ENCODE data around the gene IGSF21. TPM values are rescaled to one million over a fixed set of nuclear protein-coding genes. Genes with fewer than 3 reads are reported as not detected.

IGSF21 gene
- total and polyA plus RNA-seq, 4 experiments from 2014 or later: not detected

DNA sequence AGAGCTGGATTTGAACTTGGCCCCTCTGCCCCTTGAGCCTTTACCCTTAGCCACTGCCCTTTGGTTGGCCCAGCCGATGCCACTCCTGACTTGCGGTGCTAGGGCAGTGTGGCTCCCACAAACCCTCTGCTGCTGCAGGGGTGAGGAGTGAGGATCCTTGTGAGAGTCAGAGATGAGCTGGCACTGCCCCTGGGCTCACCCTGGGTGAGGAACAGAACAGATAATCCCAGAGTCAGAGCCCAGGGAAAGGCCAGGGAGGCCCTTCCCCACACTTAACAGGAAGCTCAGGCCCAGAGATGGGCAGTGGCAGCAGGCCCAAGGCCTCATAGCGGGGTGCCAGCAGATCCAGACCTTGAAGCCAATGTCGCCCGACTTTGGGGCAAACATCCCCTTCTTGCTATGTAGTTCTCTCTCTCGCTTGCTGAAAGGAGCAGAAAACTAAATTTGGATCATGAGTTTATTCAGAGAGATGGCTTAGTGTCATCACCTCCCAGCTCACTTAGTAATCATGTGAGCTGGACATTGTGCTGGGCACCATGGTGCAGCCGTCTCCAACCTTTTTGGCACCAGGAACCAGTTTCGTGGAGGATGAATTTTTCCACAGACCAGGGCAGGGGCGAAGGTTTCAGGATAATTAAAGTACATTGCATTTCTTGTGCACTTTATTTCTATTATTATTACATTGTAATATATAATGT lies 81.4 kb downstream of the IGSF21 start:
- POLR2A ChIA-PET (ENCODE audit: partially characterized antibody): no interaction called here
- Mint-ChIP-seq H3K36me3 (no peaks in the 10 kb centered on the region), H3K27ac (no peak overlapping the region), H3K4me1 (no peaks in the 10 kb centered on the region), H3K9me3 (no peaks in the 10 kb centered on the region), H3K27me3 (peaks cover 6 to 14% of the 10 kb centered on the region in 2 donors), H3K4me3 (no peak overlapping the region)
- Histone ChIP-seq H3K27me3 (ENCODE audit: insufficient read depth, low read length) (no peaks in the 10 kb centered on the region), H3K4me1 (ENCODE audit: insufficient read depth, low read length) (no peaks in the 10 kb centered on the region), H3K9me3 (ENCODE audit: control insufficient read depth in 1 of 2, low read length in 2 of 2) (no peaks in the 10 kb centered on the region), H3K27ac (ENCODE audit: low read depth, low read length) (no peak overlapping the region), H3K4me3 (ENCODE audit: low read length in 2 of 2) (no peak overlapping the region), H3K36me3 (ENCODE audit: insufficient read depth, low read length) (no peaks in the 10 kb centered on the region)
- no peak for DNase-seq
- intact Hi-C loops (cut with micrococcal nuclease): no loop called here
- CTCF ChIA-PET (ENCODE audit: partially characterized antibody): no interaction called here

DNA sequence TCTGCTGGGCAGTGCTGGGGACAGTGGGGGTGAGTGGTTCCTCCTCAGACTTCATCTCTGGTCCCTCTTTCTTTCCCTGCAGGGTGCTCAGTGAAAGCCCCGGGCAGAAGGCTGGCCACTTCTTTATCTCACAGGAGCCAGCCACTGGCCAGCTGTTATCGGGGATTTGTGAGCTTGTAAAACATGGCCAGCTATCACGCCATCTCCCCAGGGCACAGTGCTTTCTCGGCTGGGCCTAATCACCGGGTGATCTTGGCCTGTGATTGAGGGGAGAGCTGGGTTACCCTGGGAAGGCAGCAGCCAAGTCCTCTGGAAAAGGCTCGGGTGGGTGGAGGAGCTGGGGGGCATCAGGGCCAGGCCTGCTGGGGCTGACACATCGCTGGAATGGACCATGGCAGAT lies 83.0 kb downstream of the IGSF21 start:
- H3K4me3 Mint-ChIP-seq: no peak overlapping the region
- Histone ChIP-seq H3K9me3 (ENCODE audit: control insufficient read depth in 1 of 2, low read length in 2 of 2) (no peaks in the 10 kb centered on the region), H3K27ac (ENCODE audit: low read depth, low read length) (no peak overlapping the region), H3K27me3 (ENCODE audit: insufficient read depth, low read length) (no peaks in the 10 kb centered on the region), H3K36me3 (ENCODE audit: insufficient read depth, low read length) (no peaks in the 10 kb centered on the region), H3K4me1 (ENCODE audit: insufficient read depth, low read length) (no peaks in the 10 kb centered on the region), H3K4me3 (ENCODE audit: low read length in 2 of 2) (no peak overlapping the region)
- intact Hi-C loops (cut with micrococcal nuclease): no loop called here
- no peaks in the 10 kb centered on the region for H3K9me3 Mint-ChIP-seq
- ChIA-PET CTCF (ENCODE audit: partially characterized antibody) (no interaction called here), POLR2A (ENCODE audit: partially characterized antibody) (no interaction called here)
- no peaks in the 10 kb centered on the region for H3K36me3 Mint-ChIP-seq
- no peak for DNase-seq
- H3K27ac Mint-ChIP-seq: no peak overlapping the region
- peaks cover 6 to 15% of the 10 kb centered on the region in 2 donors for H3K27me3 Mint-ChIP-seq
- no peaks in the 10 kb centered on the region for H3K4me1 Mint-ChIP-seq

DNA sequence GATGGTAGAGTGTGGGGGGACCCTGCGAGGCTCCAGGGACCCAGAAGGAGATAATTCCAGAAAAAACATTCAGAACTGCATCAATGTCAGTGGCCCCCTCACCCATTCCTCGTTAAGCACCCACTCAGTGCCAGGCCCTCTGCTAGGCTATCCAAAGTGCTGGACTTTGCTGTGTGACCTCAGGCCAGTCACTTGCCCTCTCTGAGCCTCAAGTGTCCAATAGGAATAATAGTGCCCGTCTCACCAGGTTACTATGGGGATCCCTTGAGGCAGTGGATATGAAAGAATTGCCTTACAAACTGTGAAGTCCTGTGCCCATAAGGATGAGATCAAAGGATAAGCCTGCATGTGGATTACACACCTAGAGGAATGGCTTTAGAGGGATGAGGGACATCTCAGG lies 83.4 kb downstream of the IGSF21 start:
- CTCF ChIA-PET (ENCODE audit: partially characterized antibody): no interaction called here
- no peak for DNase-seq
- H3K27me3 ChIP-seq (ENCODE audit: insufficient read depth, low read length): no peaks in the 10 kb centered on the region
- Mint-ChIP-seq H3K36me3 (no peaks in the 10 kb centered on the region), H3K9me3 (no peaks in the 10 kb centered on the region), H3K27me3 (peaks cover 10 to 19% of the 10 kb centered on the region in 2 donors), H3K4me3 (no peak overlapping the region), H3K27ac (no peak overlapping the region), H3K4me1 (no peaks in the 10 kb centered on the region)
- H3K4me1 ChIP-seq (ENCODE audit: insufficient read depth, low read length): no peaks in the 10 kb centered on the region
- H3K4me3 ChIP-seq (ENCODE audit: low read length in 2 of 2): no peak overlapping the region
- H3K27ac ChIP-seq (ENCODE audit: low read depth, low read length): no peak overlapping the region
- no peaks in the 10 kb centered on the region for H3K9me3 ChIP-seq (ENCODE audit: control insufficient read depth in 1 of 2, low read length in 2 of 2)
- no peaks in the 10 kb centered on the region for H3K36me3 ChIP-seq (ENCODE audit: insufficient read depth, low read length)
- intact Hi-C loops (cut with micrococcal nuclease): no loop called here
- POLR2A ChIA-PET (ENCODE audit: partially characterized antibody): no interaction called here

DNA sequence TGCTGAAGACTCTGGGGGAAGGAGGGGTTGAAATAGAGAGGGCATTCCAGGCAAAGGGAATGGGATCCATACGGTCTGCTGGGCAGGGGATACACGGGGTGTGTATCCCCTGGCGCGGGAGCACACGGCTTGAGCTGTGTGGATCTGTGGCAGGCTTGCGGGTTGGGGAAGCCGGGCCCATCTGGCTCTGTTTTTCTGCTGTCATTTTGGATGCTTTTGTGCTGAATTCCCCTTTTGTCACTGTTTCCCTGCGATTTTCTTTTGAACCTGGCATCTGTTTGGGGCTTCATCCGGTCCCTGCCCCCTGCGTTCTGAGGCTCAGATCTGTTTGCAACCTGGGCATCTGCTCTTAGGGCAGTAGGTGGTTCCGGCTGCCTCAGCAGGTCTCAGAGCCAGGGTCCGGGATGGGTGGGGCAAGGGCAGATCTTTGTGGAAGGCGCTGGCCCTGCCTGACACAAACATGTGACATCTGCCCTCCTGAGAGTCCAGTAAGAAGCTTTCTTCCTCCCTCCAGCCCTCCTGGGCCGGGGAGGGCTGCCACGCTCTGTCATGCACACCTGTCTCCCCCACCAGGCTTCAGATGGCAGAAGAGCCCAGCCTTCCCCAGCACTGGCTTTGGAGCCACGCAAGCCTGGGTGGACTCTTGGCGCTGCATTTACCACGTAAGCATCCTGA lies 84.0 kb downstream of the IGSF21 start:
- H3K9me3 Mint-ChIP-seq: no peaks in the 10 kb centered on the region
- H3K4me1 Mint-ChIP-seq: no peaks in the 10 kb centered on the region
- H3K27me3 Mint-ChIP-seq: peaks cover 12 to 22% of the 10 kb centered on the region in 2 donors
- H3K36me3 ChIP-seq (ENCODE audit: insufficient read depth, low read length): no peaks in the 10 kb centered on the region
- no peak overlapping the region for H3K27ac Mint-ChIP-seq
- intact Hi-C loops (cut with micrococcal nuclease): no loop called here
- no peak overlapping the region for H3K4me3 Mint-ChIP-seq
- no peaks in the 10 kb centered on the region for H3K9me3 ChIP-seq (ENCODE audit: control insufficient read depth in 1 of 2, low read length in 2 of 2)
- POLR2A ChIA-PET (ENCODE audit: partially characterized antibody): no interaction called here
- no peak overlapping the region for H3K4me3 ChIP-seq (ENCODE audit: low read length in 2 of 2)
- no peak for DNase-seq
- no peak overlapping the region for H3K27ac ChIP-seq (ENCODE audit: low read depth, low read length)
- no peaks in the 10 kb centered on the region for H3K27me3 ChIP-seq (ENCODE audit: insufficient read depth, low read length)
- H3K4me1 ChIP-seq (ENCODE audit: insufficient read depth, low read length): no peaks in the 10 kb centered on the region
- CTCF ChIA-PET (ENCODE audit: partially characterized antibody): no interaction called here
- no peaks in the 10 kb centered on the region for H3K36me3 Mint-ChIP-seq

DNA sequence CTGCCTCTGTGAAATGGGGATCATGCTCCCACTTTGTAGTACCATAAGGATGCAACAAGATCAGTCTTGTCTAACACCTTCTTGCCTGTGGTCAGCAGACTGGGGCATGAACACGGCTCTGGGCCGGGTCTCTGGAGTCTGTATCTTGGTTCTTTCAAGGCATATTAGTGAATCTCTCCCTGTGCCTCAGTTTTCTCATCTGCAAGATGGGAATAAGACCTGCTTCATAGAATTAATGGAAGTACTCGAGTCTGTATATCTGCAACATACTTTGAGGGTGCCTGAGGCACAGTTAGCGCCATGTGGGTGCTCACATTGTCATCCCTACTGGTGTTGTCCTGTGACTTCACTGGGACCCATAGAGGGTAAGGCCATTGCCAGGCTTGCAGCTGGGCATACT lies 84.6 kb downstream of the IGSF21 start:
- ChIA-PET CTCF (ENCODE audit: partially characterized antibody) (no interaction called here), POLR2A (ENCODE audit: partially characterized antibody) (no interaction called here)
- no peak overlapping the region for H3K4me3 Mint-ChIP-seq
- intact Hi-C loops (cut with micrococcal nuclease): no loop called here
- Histone ChIP-seq H3K4me1 (ENCODE audit: insufficient read depth, low read length) (no peaks in the 10 kb centered on the region), H3K27ac (ENCODE audit: low read depth, low read length) (no peak overlapping the region), H3K4me3 (ENCODE audit: low read length in 2 of 2) (no peak overlapping the region), H3K27me3 (ENCODE audit: insufficient read depth, low read length) (no peaks in the 10 kb centered on the region), H3K9me3 (ENCODE audit: control insufficient read depth in 1 of 2, low read length in 2 of 2) (no peaks in the 10 kb centered on the region), H3K36me3 (ENCODE audit: insufficient read depth, low read length) (no peaks in the 10 kb centered on the region)
- no peaks in the 10 kb centered on the region for H3K36me3 Mint-ChIP-seq
- H3K4me1 Mint-ChIP-seq: no peaks in the 10 kb centered on the region
- H3K9me3 Mint-ChIP-seq: no peaks in the 10 kb centered on the region
- no peak for DNase-seq
- H3K27me3 Mint-ChIP-seq: peaks cover 14 to 24% of the 10 kb centered on the region in 2 donors
- no peak overlapping the region for H3K27ac Mint-ChIP-seq

DNA sequence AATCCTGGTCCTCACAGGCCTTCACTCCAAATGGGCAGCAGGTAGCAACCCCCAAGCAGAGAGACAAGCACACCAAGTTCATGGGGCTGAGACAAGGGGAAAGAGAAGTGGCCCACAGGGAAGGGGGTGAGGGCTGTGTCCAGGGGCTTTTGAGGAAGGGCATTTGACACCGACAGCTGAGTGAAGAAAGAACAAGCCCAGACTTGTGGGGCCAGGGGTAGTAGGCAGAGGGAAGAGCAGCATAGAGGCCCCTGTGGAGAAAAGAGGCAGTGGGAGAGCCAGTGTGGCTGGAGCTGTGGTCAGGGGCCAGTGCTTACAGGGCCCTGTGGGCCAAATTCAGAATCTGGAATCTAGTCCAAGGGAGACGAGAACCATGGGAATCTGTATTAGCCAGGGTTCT lies 85.4 kb downstream of the IGSF21 start:
- Mint-ChIP-seq H3K27me3 (peaks cover 14 to 27% of the 10 kb centered on the region in 2 donors), H3K36me3 (no peaks in the 10 kb centered on the region), H3K9me3 (no peaks in the 10 kb centered on the region), H3K4me3 (no peak overlapping the region), H3K27ac (no peak overlapping the region), H3K4me1 (no peaks in the 10 kb centered on the region)
- ChIA-PET CTCF (ENCODE audit: partially characterized antibody) (no interaction called here), POLR2A (ENCODE audit: partially characterized antibody) (no interaction called here)
- Histone ChIP-seq H3K4me1 (ENCODE audit: insufficient read depth, low read length) (no peaks in the 10 kb centered on the region), H3K27ac (ENCODE audit: low read depth, low read length) (no peak overlapping the region), H3K9me3 (ENCODE audit: control insufficient read depth in 1 of 2, low read length in 2 of 2) (no peaks in the 10 kb centered on the region), H3K27me3 (ENCODE audit: insufficient read depth, low read length) (no peaks in the 10 kb centered on the region), H3K4me3 (ENCODE audit: low read length in 2 of 2) (no peak overlapping the region), H3K36me3 (ENCODE audit: insufficient read depth, low read length) (no peaks in the 10 kb centered on the region)
- intact Hi-C loops (cut with micrococcal nuclease): no loop called here
- DNase-seq: no peak

DNA sequence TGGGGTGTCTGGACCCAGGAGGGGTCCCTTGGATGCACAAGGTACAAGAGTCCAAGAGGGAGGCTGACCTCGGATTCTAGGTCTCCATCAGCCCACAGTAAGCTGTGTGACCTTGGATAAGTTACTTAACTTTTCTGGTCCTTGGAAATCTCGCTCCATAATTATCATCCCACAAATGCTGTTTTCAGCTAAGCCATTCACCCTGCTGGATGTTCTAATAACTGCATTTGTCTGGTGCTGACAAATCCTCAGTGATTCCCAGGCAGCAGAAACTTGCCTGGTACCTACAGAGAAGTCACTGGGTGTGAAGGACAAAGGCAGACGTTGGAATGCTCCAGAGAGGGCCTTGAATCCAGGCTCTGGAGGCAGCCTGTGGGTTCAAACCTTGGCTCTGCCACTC lies 89.7 kb downstream of the IGSF21 start:
- Mint-ChIP-seq H3K36me3 (no peaks in the 10 kb centered on the region), H3K4me3 (no peak overlapping the region), H3K4me1 (no peaks in the 10 kb centered on the region), H3K9me3 (peaks cover 0 to 1% (median 0%) of the 10 kb centered on the region in 8 donors), H3K27me3 (peaks cover 27 to 30% of the 10 kb centered on the region in 2 donors), H3K27ac (no peak overlapping the region)
- ChIA-PET CTCF (ENCODE audit: partially characterized antibody) (no interaction called here), POLR2A (ENCODE audit: partially characterized antibody) (no interaction called here)
- intact Hi-C loops (cut with micrococcal nuclease): no loop called here
- H3K9me3 ChIP-seq (ENCODE audit: control insufficient read depth in 1 of 2, low read length in 2 of 2): no peaks in the 10 kb centered on the region
- no peaks in the 10 kb centered on the region for H3K27me3 ChIP-seq (ENCODE audit: insufficient read depth, low read length)
- DNase-seq: no peak
- no peaks in the 10 kb centered on the region for H3K36me3 ChIP-seq (ENCODE audit: insufficient read depth, low read length)
- H3K4me1 ChIP-seq (ENCODE audit: insufficient read depth, low read length): no peaks in the 10 kb centered on the region
- no peak overlapping the region for H3K4me3 ChIP-seq (ENCODE audit: low read length in 2 of 2)
- no peak overlapping the region for H3K27ac ChIP-seq (ENCODE audit: low read depth, low read length)

Measured in CD4-positive, alpha-beta memory T cell (primary cell).